CD4-positive, CD25-positive, alpha-beta regulatory T cell (primary cell): Measurements from ENCODE around the gene IDUA. TPM values are rescaled to one million over a fixed set of nuclear protein-coding genes. Genes with fewer than 3 reads are reported as not detected.
A peak's percentile ranks its signal among the peaks of the same experiment; 100 is the strongest.
"Not testable (repeated sequence)": the region's sequence is repeated elsewhere in the genome, so short reads cannot be mapped to it uniquely, and the experiment has no call there.

Experiments used
- ATAC-seq, 2 donors: fragments of 150-1000 bp; cut with Tn5 transposase; one replicate each; pipeline ENCODE4 v1.10.0; 2021; ENCODE audit warnings: low read depth in 2 of 2, moderate number of reproducible peaks in 2 of 2, moderate library complexity in 1 of 2
- DNase-seq, 3 donors: peaks; one replicate each; pipeline versions ENCODE4 v3.0.0 to v3.0.0-alpha.2; 2012 to 2022; ENCODE audit warnings: mixed read lengths in 1 of 3
- H3K27ac ChIP-seq: one replicate; pipeline ENCODE4 v1.7.0; 2013; ENCODE audit warnings: mild to moderate bottlenecking, low read length; ENCODE audit not compliant: insufficient read depth, poor library complexity, severe bottlenecking
- H3K27me3 ChIP-seq: one replicate; pipeline ENCODE4 v1.7.0; 2013; ENCODE audit warnings: low read length; ENCODE audit not compliant: control insufficient read depth, insufficient read depth
- H3K36me3 ChIP-seq: one replicate; pipeline ENCODE4 v1.7.0; 2013; ENCODE audit warnings: mild to moderate bottlenecking, low read length, moderate library complexity; ENCODE audit not compliant: control insufficient read depth, insufficient read depth
- H3K4me1 ChIP-seq: 2 replicates; pipeline ENCODE4 v1.7.0; 2013; ENCODE audit warnings: mild to moderate bottlenecking, low read length; ENCODE audit not compliant: insufficient read depth, control insufficient read depth, poor library complexity, severe bottlenecking
- H3K4me3 ChIP-seq: one replicate; pipeline ENCODE4 v1.7.0; 2013; ENCODE audit warnings: low read depth, mild to moderate bottlenecking, low read length, moderate library complexity
- H3K9me3 ChIP-seq, 2 experiments: 1 replicate in 1 of 2; 2 replicates in 1 of 2; pipeline ENCODE4 v1.7.0; 2013; ENCODE audit warnings: low read length in 2 of 2, mild to moderate bottlenecking in 1 of 2, moderate library complexity in 1 of 2; ENCODE audit not compliant: control insufficient read depth in 2 of 2
- H3K27ac Mint-ChIP-seq, 3 donors: one replicate each; pipeline ENCODE4 v1.8.0; 2020 to 2022; ENCODE audit warnings: mild to moderate bottlenecking in 3 of 3, mixed read lengths in 3 of 3, moderate library complexity in 2 of 3
- H3K27me3 Mint-ChIP-seq: one replicate; pipeline ENCODE4 v1.8.0; 2022; ENCODE audit warnings: mild to moderate bottlenecking, mixed read lengths
- H3K36me3 Mint-ChIP-seq: one replicate; pipeline ENCODE4 v1.8.0; 2020; ENCODE audit warnings: mixed read lengths
- H3K4me1 Mint-ChIP-seq, 4 donors: one replicate each; pipeline ENCODE4 v1.8.0; 2020 to 2022; ENCODE audit warnings: mixed read lengths in 4 of 4, mild to moderate bottlenecking in 1 of 4
- H3K4me3 Mint-ChIP-seq, 4 donors: one replicate each; pipeline ENCODE4 v1.8.0; 2020 to 2022; ENCODE audit warnings: mild to moderate bottlenecking in 4 of 4, mixed read lengths in 4 of 4, moderate library complexity in 3 of 4
- H3K9me3 Mint-ChIP-seq, 7 donors: one replicate each; pipeline ENCODE4 v1.8.0; 2020 to 2022; ENCODE audit warnings: mixed read lengths in 7 of 7, mild to moderate bottlenecking in 3 of 7, moderate library complexity in 2 of 7
- polyA plus RNA-seq, 4 donors: library from polyadenylated mRNA; unstranded; fragments of 300-500 nt; fragmentation: Illumina TruSeq; gene quantifications; one replicate each; pipeline ENCODE4 v1.2.3, GENCODE V29; 2021
- total RNA-seq: library from RNA; stranded (reverse); gene quantifications from one replicate; pipeline ENCODE4 v1.2.3, GENCODE V29; 2022

The IDUA gene
- total and polyA plus RNA-seq, 5 donors from 2014 or later: 7.5 to 55.5 (median 8.9) TPM

DNA sequence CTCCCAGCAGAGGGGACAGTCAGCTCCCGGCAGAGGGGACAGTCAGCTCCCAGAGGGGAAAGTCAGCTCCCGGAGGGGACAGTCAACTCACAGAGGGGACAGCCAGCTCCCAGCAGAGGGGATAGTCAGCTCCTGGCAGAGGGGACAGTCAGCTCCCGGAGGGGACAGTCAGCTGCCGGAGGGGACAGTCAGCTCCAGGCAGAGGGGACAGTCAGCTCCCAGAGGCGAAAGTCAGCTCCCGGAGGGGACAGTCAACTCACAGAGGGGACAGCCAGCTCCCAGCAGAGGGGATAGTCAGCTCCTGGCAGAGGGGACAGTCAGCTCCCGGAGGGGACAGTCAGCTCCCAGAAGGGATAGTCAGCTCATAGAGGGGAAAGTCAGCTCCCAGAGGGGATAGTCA lies 67.0 kb downstream of the IDUA start:
- H3K9me3 ChIP-seq, H3K27me3 ChIP-seq: not testable (repeated sequence)
- peaks cover 10% of the 10 kb centered on the region for H3K27me3 Mint-ChIP-seq

More for the DNA sequence above, 67.0 kb downstream of the IDUA start:
- H3K4me1 Mint-ChIP-seq: peaks cover 0 to 11% (median 8%) of the 10 kb centered on the region in 4 donors
- H3K9me3 Mint-ChIP-seq, H3K36me3 ChIP-seq, H3K36me3 Mint-ChIP-seq, H3K4me3 Mint-ChIP-seq, DNase-seq, H3K27ac ChIP-seq, ATAC-seq, H3K4me3 ChIP-seq: not testable (repeated sequence)
- H3K4me1 ChIP-seq: peaks cover 13% of the 10 kb centered on the region
- H3K27ac Mint-ChIP-seq: peak overlapping the region in 1 of 3 donors; percentile 71

Other genes with a start within 250 kb of the IDUA start
- gene CPLX1, start 160.9 kb upstream of the IDUA start, total RNA-seq: 0.62 TPM
- under 1 TPM in 1 of 4 donors, not detected in 3; 0.16 TPM for gene CPLX1, start 160.9 kb upstream of the IDUA start, polyA plus RNA-seq
- 254 TPM for gene GAK, start 54.7 kb upstream of the IDUA start, total RNA-seq
- gene GAK, start 54.7 kb upstream of the IDUA start, polyA plus RNA-seq: 10 to 100 TPM; 37.5 to 50.7 (median 39.1) TPM
- gene TMEM175, start 54.6 kb upstream of the IDUA start, total RNA-seq: 46.0 TPM
- 10 to 100 TPM; 12.1 to 17.5 (median 14.1) TPM for gene TMEM175, start 54.6 kb upstream of the IDUA start, polyA plus RNA-seq
- 22.5 TPM for gene DGKQ, start 13.5 kb upstream of the IDUA start, total RNA-seq
- 1 to 10 TPM; 2.4 to 5.4 (median 3.1) TPM for gene DGKQ, start 13.5 kb upstream of the IDUA start, polyA plus RNA-seq
- 0.37 TPM for gene SLC26A1, start 6.4 kb downstream of the IDUA start, total RNA-seq
- gene SLC26A1, start 6.4 kb downstream of the IDUA start, polyA plus RNA-seq: 1 to 10 TPM in 2 of 4 donors, under 1 TPM in 2; 0.42 to 1.7 (median 1.0) TPM
- gene FGFRL1, start 24.6 kb downstream of the IDUA start, total RNA-seq: 14.3 TPM
- gene FGFRL1, start 24.6 kb downstream of the IDUA start, polyA plus RNA-seq: 1 to 10 TPM in 1 of 4 donors, under 1 TPM in 3; 0.27 to 1.6 (median 0.33) TPM
- gene RNF212, start 126.5 kb downstream of the IDUA start, total RNA-seq: 3.2 TPM
- gene RNF212, start 126.5 kb downstream of the IDUA start, polyA plus RNA-seq: 1 to 10 TPM; 2.8 to 5.4 (median 3.2) TPM
- 23.9 TPM for gene SPON2, start 185.5 kb downstream of the IDUA start, total RNA-seq
- 1 to 10 TPM; 3.4 to 8.1 (median 6.2) TPM for gene SPON2, start 185.5 kb downstream of the IDUA start, polyA plus RNA-seq